ENCODE measurements around the gene EPYC.

EPYC gene

GRCh38 chr12:91004872-91005271, at the start of gene EPYC:
Gene EPYC (minus strand): TSS chr12:91004972. CDS start chr12:91002565, 2,407 bp downstream.
- DNase-seq, result no peak

- peak; percentile 78 for DNase-seq
Observed at GRCh38 chr12:91053951-91054715, 49.4 kb upstream of the EPYC start.

GRCh38 chr12:91052026-91052425, 47.3 kb upstream of the EPYC start:
- no peak for DNase-seq

GRCh38 chr12:91044586-91044985, 39.8 kb upstream of the EPYC start:
- no peak for DNase-seq

- DNase-seq, result no peak
Observed at GRCh38 chr12:91043408-91043807, 38.6 kb upstream of the EPYC start.

GRCh38 chr12:91040096-91040755, 35.5 kb upstream of the EPYC start:
- DNase-seq, result no peak

GRCh38 chr12:91037276-91037675, 32.5 kb upstream of the EPYC start:
- DNase-seq, result no peak

- DNase-seq, result no peak
Observed at GRCh38 chr12:91033251-91033650, 28.5 kb upstream of the EPYC start.

GRCh38 chr12:91023326-91024004, 18.7 kb upstream of the EPYC start:
- DNase-seq, result no peak

GRCh38 chr12:91021076-91021475, 16.3 kb upstream of the EPYC start:
- no peak for DNase-seq

- no peak for DNase-seq
Observed at GRCh38 chr12:91019455-91019854, 14.7 kb upstream of the EPYC start.

GRCh38 chr12:91017511-91018263, 12.9 kb upstream of the EPYC start:
- no peak for DNase-seq

- no peak for DNase-seq
Observed at GRCh38 chr12:91017043-91017442, 12.3 kb upstream of the EPYC start.

- no peak for DNase-seq
Observed at GRCh38 chr12:91009319-91009950, 4.7 kb upstream of the EPYC start.

GRCh38 chr12:91007531-91008290, 2.9 kb upstream of the EPYC start:
- DNase-seq, result no peak

GRCh38 chr12:91003737-91004136, 1.0 kb downstream of the EPYC start:
- DNase-seq, result no peak

- no peak for DNase-seq
Observed at GRCh38 chr12:91001306-91001705, 3.5 kb downstream of the EPYC start.

GRCh38 chr12:90999966-91000365, 4.8 kb downstream of the EPYC start:
- DNase-seq, result no peak

- DNase-seq, result no peak
Observed at GRCh38 chr12:90999527-90999926, 5.2 kb downstream of the EPYC start.

GRCh38 chr12:90995010-90995409, 9.8 kb downstream of the EPYC start:
- DNase-seq, result no peak

- DNase-seq, result no peak
Observed at GRCh38 chr12:90991952-90992465, 12.8 kb downstream of the EPYC start.

- DNase-seq, result no peak
Observed at GRCh38 chr12:90990611-90991010, 14.2 kb downstream of the EPYC start.
